HepG2 (cell line): ENCODE measurements around the gene TTC38. TPM values are rescaled to one million over a fixed set of nuclear protein-coding genes. Genes with fewer than 3 reads are reported as not detected.

ENCODE experiments used
- ARID2 ChIP-seq: sonication (generic); formaldehyde crosslinking; IDR thresholded peaks from 2 replicates; pipeline ENCODE4 v1.8.1; 2022; ENCODE audit warnings: mild to moderate bottlenecking, missing genetic modification reagents, borderline replicate concordance
- E2F1 ChIP-seq: sonication (generic); formaldehyde crosslinking; IDR thresholded peaks from 2 replicates; pipeline ENCODE4 v1.5.0; 2020; ENCODE audit warnings: missing genetic modification reagents
- FOSL1 ChIP-seq: sonication (generic); formaldehyde crosslinking; IDR thresholded peaks from 2 replicates; pipeline ENCODE4 v1.9.0; 2021; ENCODE audit warnings: missing genetic modification reagents, borderline replicate concordance
- HOXA3 ChIP-seq: sonication (generic); formaldehyde crosslinking; IDR thresholded peaks from 2 replicates; pipeline ENCODE4 v1.5.0; 2020; ENCODE audit warnings: missing genetic modification reagents
- HOXA5 ChIP-seq: sonication (generic); formaldehyde crosslinking; IDR thresholded peaks from 2 replicates; pipeline ENCODE4 v1.4.0; 2020; ENCODE audit warnings: missing genetic modification reagents
- MYPOP ChIP-seq: sonication (generic); formaldehyde crosslinking; IDR thresholded peaks from 2 replicates; pipeline ENCODE4 v1.8.1; 2023; ENCODE audit warnings: mild to moderate bottlenecking, moderate library complexity, missing genetic modification reagents
- NFYC ChIP-seq: IDR thresholded peaks from 2 replicates; pipeline ENCODE4 v1.6.1; 2016; ENCODE audit warnings: missing genetic modification reagents, missing compliant biosample characterization
- PPARG ChIP-seq: conservative IDR thresholded peaks from 2 replicates; pipeline ENCODE4 v1.6.1; 2016; ENCODE audit warnings: missing biosample characterization, missing genetic modification reagents
- PTBP1 ChIP-seq: fragments of 200-400 bp; formaldehyde crosslinking; IDR thresholded peaks from 2 replicates; pipeline ENCODE4 v1.6.1; 2018; ENCODE audit warnings: low read length, low read depth; ENCODE audit not compliant: poor library complexity, severe bottlenecking
- RFX3 ChIP-seq: IDR thresholded peaks from 2 replicates; pipeline ENCODE4 v1.6.1; 2016; ENCODE audit warnings: missing biosample characterization, missing genetic modification reagents
- SAFB2 ChIP-seq: sonication (generic); formaldehyde crosslinking; IDR thresholded peaks from 2 replicates; pipeline ENCODE4 v1.5.1; 2020; ENCODE audit warnings: missing genetic modification reagents, low read depth, mild to moderate bottlenecking, borderline replicate concordance
- SRSF4 ChIP-seq: fragments of 200-400 bp; formaldehyde crosslinking; IDR thresholded peaks from one replicate; pipeline ENCODE4 v1.6.1; 2018; ENCODE audit warnings: mild to moderate bottlenecking, low read depth, low read length, moderate library complexity; ENCODE audit not compliant: poor library complexity, severe bottlenecking
- UBTF ChIP-seq: sonication (generic); formaldehyde crosslinking; IDR thresholded peaks from 2 replicates; pipeline ENCODE4 v1.4.0; 2020; ENCODE audit warnings: mild to moderate bottlenecking, missing genetic modification reagents
- ZBTB46 ChIP-seq: sonication (generic); formaldehyde crosslinking; IDR thresholded peaks from 2 replicates; pipeline ENCODE4 v1.4.0; 2020; ENCODE audit warnings: mild to moderate bottlenecking, missing genetic modification reagents, borderline replicate concordance
- ZNF232 ChIP-seq: sonication (generic); formaldehyde crosslinking; IDR thresholded peaks from 2 replicates; pipeline ENCODE4 v1.4.0; 2020; ENCODE audit warnings: missing genetic modification reagents, borderline replicate concordance
- ZNF335 ChIP-seq: sonication (generic); formaldehyde crosslinking; IDR thresholded peaks from 2 replicates; pipeline ENCODE4 v1.4.0; 2020; ENCODE audit warnings: missing genetic modification reagents
- ZNF34 ChIP-seq: sonication (generic); formaldehyde crosslinking; IDR thresholded peaks from 2 replicates; pipeline ENCODE4 v1.4.0; 2020; ENCODE audit warnings: mild to moderate bottlenecking, missing genetic modification reagents, borderline replicate concordance
- ZNF496 ChIP-seq: sonication (generic); formaldehyde crosslinking; IDR thresholded peaks from 2 replicates; pipeline ENCODE4 v1.8.1; 2023; ENCODE audit warnings: mild to moderate bottlenecking, moderate library complexity, missing genetic modification reagents; ENCODE audit not compliant: insufficient replicate concordance
- ZNF580 ChIP-seq: IDR thresholded peaks from 2 replicates; pipeline ENCODE4 v1.6.1; 2016; ENCODE audit warnings: low read depth, borderline replicate concordance
- ZNF775 ChIP-seq: sonication (generic); formaldehyde crosslinking; IDR thresholded peaks from 2 replicates; pipeline ENCODE4 v1.4.0; 2020; ENCODE audit warnings: missing genetic modification reagents, mild to moderate bottlenecking, moderate library complexity, borderline replicate concordance
- ZNF777 ChIP-seq: sonication (generic); formaldehyde crosslinking; IDR thresholded peaks from 2 replicates; pipeline ENCODE4 v1.4.0; 2020; ENCODE audit warnings: missing genetic modification reagents
- polyA plus RNA-seq, 8 experiments: library from polyadenylated mRNA; depleted of rRNA in 3 of 8; stranded (reverse) in 7 of 8; unstranded in 1 of 8; fragments of >200 nt; fragmentation: Illumina TruSeq in 4 of 8; extraction: Trizol in 4 of 8; gene quantifications; 2 replicates each; pipeline versions ENCODE4 v1.2.1 to v1.2.3, GENCODE V29; 2011 to 2016; ENCODE audit warnings: low read depth in 4 of 8, missing spikeins in 1 of 8, mixed read lengths in 1 of 8; ENCODE audit not compliant: insufficient read depth in 1 of 8
- total RNA-seq, 5 experiments: library from RNA; depleted of rRNA; stranded (reverse); fragments of >200 nt; fragmentation: Illumina TruSeq; extraction: Trizol; gene quantifications; 2 replicates each; pipeline ENCODE4 v1.2.3, GENCODE V29; 2016; ENCODE audit warnings: low read depth in 1 of 5

The TTC38 gene
- total and polyA plus RNA-seq, 2 of the 13 experiments (the other 11 are each of a cell fraction or from before 2014, with no cell fraction given), result 101 to 105 TPM

GRCh38 chr22:46250035-46250782 lies 17.6 kb upstream of the TTC38 start, which contains the start of gene CDPF1 (continued):
- TF ChIP-seq UBTF (CRISPR knock-in tag) (peak; percentile 63), ZNF335 (CRISPR knock-in tag) (no peak; the same call in 1 of the 2 replicates), MYPOP (peak; percentile 70), NFYC (CRISPR knock-in tag) (peak; percentile 68), SAFB2 (CRISPR knock-in tag) (peak; percentile 73; the same call in 1 of the 2 replicates), ZNF775 (CRISPR knock-in tag) (no peak), HOXA3 (CRISPR knock-in tag) (peak; percentile 88), ZNF777 (CRISPR knock-in tag) (peak; percentile 70), ZNF34 (CRISPR knock-in tag) (no peak; the same call in 1 of the 2 replicates), RFX3 (CRISPR knock-in tag) (no peak), PPARG (peak; percentile 60), ZNF232 (CRISPR knock-in tag) (peak; percentile 54), SRSF4 (no peak), ARID2 (CRISPR knock-in tag) (no peak; the same call in 1 of the 2 replicates), ZNF496 (no peak), FOSL1 (CRISPR knock-in tag) (no peak), ZBTB46 (peak; percentile 86; the same call in 1 of the 2 replicates), PTBP1 (no peak), ZNF580 (CRISPR knock-in tag) (0 out of 2 replicates have a peak, but pooled peaks have one; percentile 43), E2F1 (CRISPR knock-in tag) (peak; percentile 85), HOXA5 (CRISPR knock-in tag) (0 out of 2 replicates have a peak, but pooled peaks have one; percentile 31)
